GM18873 (cell line): ENCODE measurements around the gene MAMDC4.
"Not testable (repeated sequence)": the region's sequence is repeated elsewhere in the genome, so short reads cannot be mapped to it uniquely, and the experiment has no call there.

ENCODE experiments used
- ATAC-seq: cut with Tn5 transposase; IDR thresholded peaks from one replicate; pipeline ENCODE4 v1.9.1; 2021; ENCODE audit warnings: mild to moderate bottlenecking, moderate library complexity, moderate number of reproducible peaks; ENCODE audit not compliant: unreplicated experiment, low FRiP score

MAMDC4 gene

GRCh38 chr9:136824496-136825225, 27.5 kb upstream of the MAMDC4 start:
- no peak for ATAC-seq

GRCh38 chr9:136825295-136826187, 26.6 kb upstream of the MAMDC4 start:
- ATAC-seq: no peak

- no peak for ATAC-seq
Measured at GRCh38 chr9:136826188-136826541, 26.0 kb upstream of the MAMDC4 start.

- no peak for ATAC-seq
Measured at GRCh38 chr9:136826703-136827582, 25.2 kb upstream of the MAMDC4 start.

GRCh38 chr9:136827794-136828473, 24.2 kb upstream of the MAMDC4 start:
- no peak for ATAC-seq

DNA sequence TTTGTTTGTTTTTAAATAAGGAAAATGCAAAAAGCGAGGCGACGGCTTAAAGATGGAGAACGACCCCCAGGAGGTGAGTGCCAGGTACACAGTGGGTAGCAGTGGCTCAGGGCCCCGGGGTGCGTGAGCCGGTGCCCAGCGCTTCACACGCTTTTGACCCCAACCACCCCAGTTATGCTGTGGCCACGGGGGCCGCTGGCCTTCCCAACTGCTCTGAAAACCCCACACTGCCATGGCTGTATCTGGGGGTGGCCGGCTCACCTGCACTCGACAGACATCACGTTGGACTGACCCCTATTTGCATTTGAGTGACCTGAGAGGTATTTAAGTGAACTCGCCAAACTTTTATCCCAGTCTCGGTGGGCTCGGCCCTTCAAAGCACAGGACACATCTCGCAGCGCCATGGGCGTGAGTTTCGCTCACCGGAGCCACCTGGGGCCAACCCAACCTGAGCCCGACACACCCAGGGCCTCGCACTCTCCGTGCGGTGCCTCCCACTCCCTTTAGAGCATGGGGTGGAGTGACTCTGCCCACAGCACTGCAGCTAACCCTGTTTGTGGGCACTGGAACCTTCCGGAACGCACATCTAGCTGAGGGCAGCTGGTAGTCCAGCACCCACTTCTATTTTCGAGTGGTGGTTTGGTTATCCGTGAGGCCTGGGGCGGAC, 23.5 kb upstream of the MAMDC4 start:
- no peak for ATAC-seq

DNA sequence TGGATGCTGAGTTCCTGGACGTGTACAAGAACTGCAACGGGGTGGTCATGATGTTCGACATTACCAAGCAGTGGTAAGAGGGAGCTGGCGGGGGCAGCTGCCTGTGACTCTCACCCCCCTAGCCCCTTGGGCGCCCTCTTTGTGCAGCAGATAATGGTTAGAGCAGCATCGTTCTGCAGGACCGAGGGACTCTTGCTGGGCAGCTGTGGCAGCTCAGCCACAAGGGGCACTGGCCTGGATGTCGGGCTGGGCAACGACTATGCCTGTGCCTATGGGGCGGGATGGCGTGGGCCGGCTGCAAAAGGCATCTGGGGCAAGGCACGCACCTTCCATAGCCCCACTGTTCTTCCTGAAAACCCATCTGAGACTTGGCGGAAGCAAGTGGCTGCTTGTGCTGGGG, 22.7 kb upstream of the MAMDC4 start:
- ATAC-seq: no peak

GRCh38 chr9:136829981-136830885, 21.9 kb upstream of the MAMDC4 start:
- ATAC-seq: no peak

- ATAC-seq: no peak
Measured at GRCh38 chr9:136831002-136831719, 21.0 kb upstream of the MAMDC4 start.

GRCh38 chr9:136831720-136832104, 20.4 kb upstream of the MAMDC4 start:
- no peak for ATAC-seq

DNA sequence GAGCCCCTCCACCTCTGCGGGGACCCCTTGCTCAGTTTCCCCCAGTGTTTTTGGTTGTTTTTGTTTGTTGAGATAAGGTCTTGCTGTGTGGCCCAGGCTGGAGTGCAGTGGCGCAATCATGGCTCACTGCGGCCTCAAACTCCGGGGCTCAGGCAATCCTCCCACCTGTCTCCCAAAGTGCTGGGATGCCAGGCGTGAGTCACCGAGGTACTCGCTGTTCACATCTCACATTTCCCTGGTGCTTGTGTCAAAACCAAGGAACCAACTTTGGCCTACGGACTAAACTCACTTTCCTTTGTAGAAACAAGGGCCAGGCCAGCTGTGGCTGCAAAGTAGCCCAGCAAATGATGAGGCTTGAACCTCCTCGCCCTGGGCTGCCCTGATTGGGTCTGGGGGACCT, 19.6 kb upstream of the MAMDC4 start:
- ATAC-seq: no peak

DNA sequence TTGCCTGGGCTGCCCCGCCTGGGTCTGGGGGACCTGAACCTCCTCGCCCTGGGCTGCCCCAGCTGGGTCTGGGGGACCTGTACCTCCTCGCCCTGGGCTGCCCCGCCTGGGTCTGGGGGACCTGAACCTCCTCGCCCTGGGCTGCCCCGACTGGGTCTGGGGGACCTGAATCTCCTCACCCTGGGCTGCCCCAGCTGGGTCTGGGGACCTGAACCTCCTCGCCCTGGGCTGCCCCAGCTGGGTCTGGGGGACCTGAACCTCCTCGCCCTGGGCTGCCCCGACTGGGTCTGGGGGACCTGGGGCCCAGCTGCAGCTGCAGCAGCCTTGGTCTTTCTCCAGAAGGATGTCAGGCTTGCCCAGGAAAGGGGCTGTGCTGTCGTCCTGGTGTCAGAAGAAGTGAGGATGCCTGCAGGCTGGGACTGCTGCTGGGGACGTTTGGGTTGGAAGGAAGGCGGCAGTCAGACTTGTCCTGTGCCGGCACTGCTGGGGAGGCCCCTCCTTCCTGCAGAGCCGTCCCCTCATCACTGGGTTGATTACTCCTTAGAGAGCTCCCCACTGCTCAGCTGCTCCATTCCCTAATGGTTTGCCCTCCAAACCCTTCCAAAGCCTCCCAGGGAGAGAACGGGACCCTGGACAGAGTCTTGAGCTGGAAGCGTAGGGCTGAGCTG, 18.6 kb upstream of the MAMDC4 start:
- ATAC-seq: not testable (repeated sequence)

DNA sequence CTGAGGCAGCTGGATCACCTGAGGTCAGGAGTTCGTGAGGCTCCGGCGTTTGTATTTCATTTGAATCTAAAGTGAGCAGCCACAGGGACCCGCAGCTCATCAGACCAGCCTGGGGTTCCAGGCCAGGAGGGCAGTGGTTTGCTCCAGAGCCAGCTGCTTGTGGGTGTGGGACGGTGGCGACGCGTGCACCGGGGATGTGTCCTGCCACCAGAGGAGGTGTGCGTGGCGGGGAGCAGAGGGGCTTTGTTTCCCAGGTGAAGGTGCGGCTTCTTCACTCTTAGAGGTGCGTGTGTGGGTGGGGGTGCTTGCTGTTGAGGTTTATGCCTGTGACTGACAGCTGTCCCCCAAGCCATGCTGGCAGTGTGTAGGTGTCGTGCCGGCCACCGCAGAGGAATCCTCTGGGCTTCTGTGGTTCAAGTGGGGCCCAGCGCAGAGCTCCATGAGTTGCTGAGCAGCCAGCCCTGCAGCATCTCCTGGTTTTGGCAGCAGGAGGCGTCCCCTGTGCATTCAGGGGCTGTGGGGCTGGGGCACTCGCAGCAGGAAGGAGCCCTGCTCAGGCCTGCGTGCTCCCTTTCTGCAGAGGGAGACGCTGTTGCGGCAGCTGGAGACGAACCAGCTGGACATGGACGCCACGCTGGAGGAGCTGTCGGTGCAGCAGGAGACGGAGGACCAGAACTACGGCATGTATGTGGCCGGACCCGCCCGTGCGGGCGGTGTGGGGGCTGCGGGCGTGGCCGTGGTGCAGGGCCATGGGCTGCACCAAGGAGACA, 16.8 kb upstream of the MAMDC4 start:
- ATAC-seq: no peak

DNA sequence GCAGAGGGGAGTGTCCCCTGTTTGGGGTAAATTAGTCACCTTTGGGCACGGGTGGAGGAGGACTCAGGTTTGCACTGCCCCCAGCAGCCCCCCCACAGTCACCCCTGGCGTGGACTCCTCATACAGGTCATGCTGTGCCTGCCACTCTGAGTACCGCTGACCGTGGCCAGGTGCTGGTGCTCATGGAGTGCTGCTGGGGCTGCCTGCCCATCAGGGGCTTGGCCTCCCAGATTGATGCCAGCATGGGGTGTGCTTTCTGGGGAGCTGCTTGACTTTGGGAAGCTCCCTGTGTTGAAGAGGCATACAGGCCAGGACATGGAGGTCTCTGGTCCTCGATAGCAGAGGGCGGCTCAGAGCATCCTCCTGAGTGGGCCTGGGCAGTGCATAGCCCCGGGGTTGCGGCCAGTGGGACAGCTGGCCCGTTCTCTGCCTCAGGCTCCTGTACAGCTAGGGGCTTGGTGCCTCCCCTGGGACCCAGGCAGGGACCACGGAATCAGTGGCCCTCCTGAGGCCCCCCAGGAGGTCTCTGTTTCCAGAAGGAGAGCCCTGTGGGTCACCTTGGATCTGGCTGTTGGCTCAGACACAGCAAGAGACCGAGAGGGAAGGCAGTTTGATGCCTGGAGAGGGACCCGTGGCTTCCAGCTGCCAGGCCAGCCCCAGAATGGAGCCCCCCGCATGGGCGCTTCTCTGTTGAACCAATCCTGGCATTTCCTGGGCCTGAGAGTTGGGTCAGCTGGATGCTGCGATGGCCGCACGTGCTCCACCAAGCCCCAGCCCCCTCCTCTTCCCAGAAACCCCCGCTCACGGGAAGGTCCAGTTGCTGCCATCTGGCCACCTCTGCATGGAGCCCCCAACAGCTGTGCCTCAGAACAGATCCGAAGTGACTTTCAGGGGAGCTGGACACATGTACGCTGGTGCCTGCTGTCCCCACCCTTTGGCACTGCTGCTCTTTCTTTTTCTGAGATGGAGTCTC, 15.9 kb upstream of the MAMDC4 start:
- no peak for ATAC-seq

GRCh38 chr9:136837146-136837855, 14.8 kb upstream of the MAMDC4 start:
- no peak for ATAC-seq
